ENCODE measurements around the gene ARSA.

ARSA gene

DNA sequence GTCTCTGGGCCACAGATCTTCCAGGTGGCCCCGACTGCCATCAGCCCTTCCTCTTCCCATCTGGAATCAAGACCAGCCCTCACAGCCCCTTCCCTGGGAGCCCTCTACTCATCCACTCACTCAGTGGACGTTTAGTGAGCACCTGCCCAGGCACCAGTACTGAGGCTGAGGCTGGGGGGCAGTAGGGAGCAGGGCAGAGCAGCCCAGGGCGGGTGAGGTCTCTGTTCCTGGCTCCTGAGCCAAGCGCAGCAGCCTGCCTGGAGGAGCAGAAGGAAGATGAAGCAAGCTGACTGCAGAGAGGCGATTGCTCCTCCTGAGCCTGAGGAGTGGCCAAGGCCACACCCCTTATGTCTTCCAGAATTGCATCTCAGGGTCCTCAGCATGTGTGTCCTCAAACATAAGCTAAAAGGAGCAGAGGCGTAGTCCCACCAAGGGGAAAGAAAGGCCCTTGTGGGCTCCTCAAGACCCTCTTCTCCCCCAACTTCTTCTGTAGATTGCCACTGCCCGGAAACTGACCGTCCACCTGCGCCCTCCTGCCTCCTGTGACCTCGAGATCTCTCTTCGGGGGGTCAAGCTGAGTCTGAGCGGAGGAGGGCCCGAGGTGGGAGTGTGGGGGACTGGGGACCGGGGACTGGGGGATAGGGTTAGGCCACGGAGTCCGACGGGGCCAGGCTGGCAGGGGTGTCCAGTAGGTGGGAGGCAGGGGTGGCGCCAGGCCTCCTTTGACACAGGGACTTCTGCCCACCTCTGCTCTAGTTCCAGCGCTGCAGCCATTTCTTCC is 21.6 kb downstream of the ARSA start:
- Histone ChIP-seq H3K27ac (ENCODE audit: extremely low read depth, low read depth, low read length) (no peak overlapping the region), H3K9me3 (ENCODE audit: control insufficient read depth, insufficient read depth, low read depth, low read length) (no peaks in the 10 kb centered on the region), H3K36me3 (ENCODE audit: control insufficient read depth in 2 of 2, insufficient read depth in 1 of 2, low read length in 2 of 2) (peaks cover 0 to 77% of the 10 kb centered on the region in 2 experiments; a peak in 1 of 3 replicates), H3K4me3 (ENCODE audit: low read depth, low read length) (no peak overlapping the region), H3K4me1 (ENCODE audit: control insufficient read depth, insufficient read depth, low read length) (no peaks in the 10 kb centered on the region)
- CTCF ChIA-PET, result interaction anchor here (0.6 to 1.9 kb wide), 5 partner anchors 13 to 175 kb away, joined by 3 to 5 read pairs (median 4); partner anchors contain the start of gene SYCE3
- TF ChIP-seq ZNF366 (tag by site-specific recombination; conservative IDR thresholded peaks at IDR 0.05) (no peak), ZNF621 (tag by site-specific recombination; IDR thresholded peaks at IDR 0.05) (no peak), ZNF155 (tag by site-specific recombination; IDR thresholded peaks at IDR 0.05) (no peak), ZFP69B (tag by site-specific recombination; IDR thresholded peaks at IDR 0.05) (no peak), CTCF (tag by site-specific recombination; IDR thresholded peaks at IDR 0.05) (no peak), ZFP37 (tag by site-specific recombination; IDR thresholded peaks at IDR 0.05) (no peak), SP7 (tag by site-specific recombination; IDR thresholded peaks at IDR 0.05) (no peak), ZNF248 (tag by site-specific recombination; IDR thresholded peaks at IDR 0.05) (no peak), EGR2 (tag by site-specific recombination; IDR thresholded peaks at IDR 0.05; ENCODE audit: low read depth) (no peak), ATF2 (tag by site-specific recombination; IDR thresholded peaks at IDR 0.05; ENCODE audit: low read depth) (no peak), ZNF335 (tag by site-specific recombination; conservative IDR thresholded peaks at IDR 0.05) (no peak), ZNF645 (tag by site-specific recombination; IDR thresholded peaks at IDR 0.05) (no peak)
- TF ChIP-seq, protein P1, sequence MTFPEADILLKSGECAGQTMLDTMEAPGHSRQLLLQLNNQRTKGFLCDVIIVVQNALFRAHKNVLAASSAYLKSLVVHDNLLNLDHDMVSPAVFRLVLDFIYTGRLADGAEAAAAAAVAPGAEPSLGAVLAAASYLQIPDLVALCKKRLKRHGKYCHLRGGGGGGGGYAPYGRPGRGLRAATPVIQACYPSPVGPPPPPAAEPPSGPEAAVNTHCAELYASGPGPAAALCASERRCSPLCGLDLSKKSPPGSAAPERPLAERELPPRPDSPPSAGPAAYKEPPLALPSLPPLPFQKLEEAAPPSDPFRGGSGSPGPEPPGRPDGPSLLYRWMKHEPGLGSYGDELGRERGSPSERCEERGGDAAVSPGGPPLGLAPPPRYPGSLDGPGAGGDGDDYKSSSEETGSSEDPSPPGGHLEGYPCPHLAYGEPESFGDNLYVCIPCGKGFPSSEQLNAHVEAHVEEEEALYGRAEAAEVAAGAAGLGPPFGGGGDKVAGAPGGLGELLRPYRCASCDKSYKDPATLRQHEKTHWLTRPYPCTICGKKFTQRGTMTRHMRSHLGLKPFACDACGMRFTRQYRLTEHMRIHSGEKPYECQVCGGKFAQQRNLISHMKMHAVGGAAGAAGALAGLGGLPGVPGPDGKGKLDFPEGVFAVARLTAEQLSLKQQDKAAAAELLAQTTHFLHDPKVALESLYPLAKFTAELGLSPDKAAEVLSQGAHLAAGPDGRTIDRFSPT (tag by site-specific recombination; IDR thresholded peaks at IDR 0.05), result no peak
- TF ChIP-seq, protein P2, sequence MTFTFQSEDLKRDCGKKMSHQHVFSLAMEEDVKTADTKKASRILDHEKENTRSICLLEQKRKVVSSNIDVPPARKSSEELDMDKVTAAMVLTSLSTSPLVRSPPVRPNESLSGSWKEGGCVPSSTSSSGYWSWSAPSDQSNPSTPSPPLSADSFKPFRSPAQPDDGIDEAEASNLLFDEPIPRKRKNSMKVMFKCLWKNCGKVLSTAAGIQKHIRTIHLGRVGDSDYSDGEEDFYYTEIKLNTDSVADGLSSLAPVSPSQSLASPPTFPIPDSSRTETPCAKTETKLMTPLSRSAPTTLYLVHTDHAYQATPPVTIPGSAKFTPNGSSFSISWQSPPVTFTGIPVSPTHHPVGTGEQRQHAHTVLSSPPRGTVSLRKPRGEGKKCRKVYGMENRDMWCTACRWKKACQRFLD (tag by site-specific recombination; IDR thresholded peaks at IDR 0.05), result no peak
- POLR2A ChIA-PET, result no interaction called here

DNA sequence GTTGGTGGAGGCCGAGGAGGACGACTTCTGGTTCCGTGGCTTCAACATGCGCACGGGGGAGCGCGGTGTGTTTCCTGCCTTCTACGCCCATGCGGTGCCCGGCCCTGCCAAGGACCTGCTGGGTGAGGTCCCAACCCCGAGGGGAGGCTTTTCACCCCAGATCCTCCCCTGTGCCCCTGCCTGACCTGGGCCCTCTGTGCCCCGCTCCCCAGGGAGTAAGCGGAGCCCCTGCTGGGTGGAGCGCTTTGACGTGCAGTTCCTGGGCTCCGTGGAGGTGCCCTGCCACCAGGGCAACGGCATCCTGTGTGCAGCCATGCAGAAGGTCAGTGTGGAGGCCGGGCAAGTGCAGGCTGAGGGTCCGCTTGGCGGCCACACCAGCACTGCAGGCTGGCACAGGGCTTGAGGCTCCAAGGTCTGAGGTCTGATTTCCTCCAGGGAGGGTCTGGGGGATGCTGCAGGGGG is 22.3 kb downstream of the ARSA start:
- Histone ChIP-seq H3K9me3 (ENCODE audit: control insufficient read depth, insufficient read depth, low read depth, low read length) (no peaks in the 10 kb centered on the region), H3K4me3 (ENCODE audit: low read depth, low read length) (no peak overlapping the region), H3K36me3 (ENCODE audit: control insufficient read depth in 2 of 2, insufficient read depth in 1 of 2, low read length in 2 of 2) (peaks cover 0 to 75% of the 10 kb centered on the region in 2 experiments; a peak in 1 of 3 replicates), H3K4me1 (ENCODE audit: control insufficient read depth, insufficient read depth, low read length) (0 out of 2 replicates have a peak, but pooled peaks cover 3% of the 10 kb centered on the region), H3K27ac (ENCODE audit: extremely low read depth, low read depth, low read length) (no peak overlapping the region)
- ChIA-PET POLR2A (no interaction called here), CTCF (interaction anchor here (0.6 to 1.9 kb wide), 2 partner anchors 43 to 161 kb away, joined by 3 to 5 read pairs; partner anchors contain the start of gene SYCE3)
- no peak for TF ChIP-seq SP3 (tag by site-specific recombination; IDR thresholded peaks at IDR 0.05)
- TF ChIP-seq, protein P1 (tag by site-specific recombination; IDR thresholded peaks at IDR 0.05), result 0 out of 2 replicates have a peak, but pooled peaks have one; percentile 28
